Measurements from ENCODE around the gene NINL.
"Not testable (repeated sequence)": the region's sequence is repeated elsewhere in the genome, so short reads cannot be mapped to it uniquely, and the experiment has no call there.

NINL gene

DNA sequence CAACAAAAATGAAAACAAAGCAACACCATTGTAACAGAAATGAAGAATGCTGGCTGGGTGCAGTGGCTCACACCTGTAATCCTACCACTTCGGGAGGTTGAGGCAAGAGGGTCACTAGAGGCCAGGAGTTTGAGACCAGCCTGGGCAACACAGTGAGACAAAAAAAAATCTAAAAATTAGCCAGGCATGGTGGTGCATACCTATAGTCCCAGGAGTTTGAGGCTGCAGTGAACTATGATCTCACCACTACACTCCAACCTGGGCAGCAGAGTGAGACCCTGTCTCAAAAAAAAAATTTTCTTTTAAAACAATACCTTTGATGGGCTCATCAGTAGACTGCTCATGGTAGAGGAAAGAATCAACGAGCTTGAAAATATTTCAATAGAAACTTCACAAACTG lies 18.5 kb downstream of the NINL start:
- DNase-seq (ENCODE audit: low read depth), result no peak
- TF ChIP-seq, protein P1, sequence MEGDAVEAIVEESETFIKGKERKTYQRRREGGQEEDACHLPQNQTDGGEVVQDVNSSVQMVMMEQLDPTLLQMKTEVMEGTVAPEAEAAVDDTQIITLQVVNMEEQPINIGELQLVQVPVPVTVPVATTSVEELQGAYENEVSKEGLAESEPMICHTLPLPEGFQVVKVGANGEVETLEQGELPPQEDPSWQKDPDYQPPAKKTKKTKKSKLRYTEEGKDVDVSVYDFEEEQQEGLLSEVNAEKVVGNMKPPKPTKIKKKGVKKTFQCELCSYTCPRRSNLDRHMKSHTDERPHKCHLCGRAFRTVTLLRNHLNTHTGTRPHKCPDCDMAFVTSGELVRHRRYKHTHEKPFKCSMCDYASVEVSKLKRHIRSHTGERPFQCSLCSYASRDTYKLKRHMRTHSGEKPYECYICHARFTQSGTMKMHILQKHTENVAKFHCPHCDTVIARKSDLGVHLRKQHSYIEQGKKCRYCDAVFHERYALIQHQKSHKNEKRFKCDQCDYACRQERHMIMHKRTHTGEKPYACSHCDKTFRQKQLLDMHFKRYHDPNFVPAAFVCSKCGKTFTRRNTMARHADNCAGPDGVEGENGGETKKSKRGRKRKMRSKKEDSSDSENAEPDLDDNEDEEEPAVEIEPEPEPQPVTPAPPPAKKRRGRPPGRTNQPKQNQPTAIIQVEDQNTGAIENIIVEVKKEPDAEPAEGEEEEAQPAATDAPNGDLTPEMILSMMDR (conservative IDR thresholded peaks at IDR 0.05; ENCODE audit: low read depth, low read length), result no peak
- H3K4me3 ChIP-seq (ENCODE audit: low read depth, low read length), result no peak overlapping the region

- no peak for DNase-seq (ENCODE audit: low read depth)
- H3K4me3 ChIP-seq (ENCODE audit: low read depth, low read length), result no peak overlapping the region
- TF ChIP-seq, protein P1 (conservative IDR thresholded peaks at IDR 0.05; ENCODE audit: low read depth, low read length), result no peak
Measured at GRCh38 chr20:25565578-25566157, 19.7 kb downstream of the NINL start.

GRCh38 chr20:25563876-25564275 lies 21.5 kb downstream of the NINL start:
- H3K4me3 ChIP-seq (ENCODE audit: low read depth, low read length), result no peak overlapping the region
- TF ChIP-seq, protein P1 (conservative IDR thresholded peaks at IDR 0.05; ENCODE audit: low read depth, low read length), result no peak
- DNase-seq (ENCODE audit: low read depth), result no peak

DNA sequence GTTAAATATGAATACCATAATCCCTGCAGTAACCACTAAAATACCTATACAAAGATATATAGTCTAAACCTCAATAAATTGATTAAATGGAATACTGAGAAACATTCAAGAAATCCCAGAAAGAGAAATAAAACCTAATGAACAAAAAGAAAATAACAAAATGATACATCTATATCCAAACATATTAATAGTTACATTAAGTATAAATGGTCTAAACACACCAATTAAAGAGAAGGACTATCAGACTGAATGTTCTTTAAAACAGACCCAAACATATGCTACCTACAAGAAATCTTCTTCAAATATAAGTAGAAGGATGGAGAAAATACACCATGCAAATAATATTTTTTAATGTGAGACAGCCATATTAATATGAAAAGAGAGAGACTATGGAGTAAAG lies 22.0 kb downstream of the NINL start:
- no peak overlapping the region for H3K4me3 ChIP-seq (ENCODE audit: low read depth, low read length)
- TF ChIP-seq, protein P1 (conservative IDR thresholded peaks at IDR 0.05; ENCODE audit: low read depth, low read length), result no peak
- DNase-seq (ENCODE audit: low read depth), result no peak

- not testable (repeated sequence) for DNase-seq (ENCODE audit: low read depth); H3K4me3 ChIP-seq (ENCODE audit: low read depth, low read length)
Measured at GRCh38 chr20:25561771-25562170, 23.6 kb downstream of the NINL start.

- no peak overlapping the region for H3K4me3 ChIP-seq (ENCODE audit: low read depth, low read length)
- TF ChIP-seq, protein P1 (conservative IDR thresholded peaks at IDR 0.05; ENCODE audit: low read depth, low read length), result no peak
- DNase-seq (ENCODE audit: low read depth), result peak; percentile 89
Measured at GRCh38 chr20:25553819-25554296, 31.5 kb downstream of the NINL start.

GRCh38 chr20:25552977-25553376 lies 32.4 kb downstream of the NINL start:
- no peak for DNase-seq (ENCODE audit: low read depth)
- H3K4me3 ChIP-seq (ENCODE audit: low read depth, low read length), result no peak overlapping the region
- TF ChIP-seq, protein P1 (conservative IDR thresholded peaks at IDR 0.05; ENCODE audit: low read depth, low read length), result no peak
